ENCODE measurements around the gene GARNL3. TPM values are rescaled to one million over a fixed set of nuclear protein-coding genes. Genes with fewer than 3 reads are reported as not detected.

The GARNL3 gene
- total RNA-seq, 1 donor from 2014 or later: 162 TPM

GRCh38 chr9:127344368-127345000 is 79.9 kb downstream of the GARNL3 start:
- DNase-seq (ENCODE audit: low spot score in 2 of 2): no peak
- Histone ChIP-seq H3K36me3 (peaks cover 22 to 46% of the 10 kb centered on the region in 2 donors), H3K27me3 (no peaks in the 10 kb centered on the region), H3K4me3 (no peak overlapping the region), H3K9me3 (no peaks in the 10 kb centered on the region), H3K27ac (peak overlapping the region in 1 of 2 donors; percentile 34), H3K4me1 (no peaks in the 10 kb centered on the region)
- TF ChIP-seq CTCF (IDR thresholded peaks at IDR 0.05): no peak
- intact Hi-C loops (cut with DNase I): no loop called here

- Histone ChIP-seq H3K27ac (no peak overlapping the region), H3K36me3 (peaks cover 15 to 37% of the 10 kb centered on the region in 2 donors), H3K4me1 (no peaks in the 10 kb centered on the region), H3K9me3 (no peaks in the 10 kb centered on the region), H3K27me3 (no peaks in the 10 kb centered on the region), H3K4me3 (no peak overlapping the region)
- TF ChIP-seq CTCF (IDR thresholded peaks at IDR 0.05): no peak
- no peak for DNase-seq (ENCODE audit: low spot score in 2 of 2)
- intact Hi-C loops (cut with DNase I): no loop called here
Measured at GRCh38 chr9:127345566-127345965, 81.0 kb downstream of the GARNL3 start.

GRCh38 chr9:127346584-127346983 is 82.0 kb downstream of the GARNL3 start:
- TF ChIP-seq CTCF (IDR thresholded peaks at IDR 0.05): no peak
- no peak for DNase-seq (ENCODE audit: low spot score in 2 of 2)
- H3K4me1 ChIP-seq: no peaks in the 10 kb centered on the region
- intact Hi-C loops (cut with DNase I): loop anchor here (2.0 kb wide), 1 partner anchor 22 kb away; no protein-coding TSS in a partner anchor
- no peak overlapping the region for H3K4me3 ChIP-seq
- H3K9me3 ChIP-seq: no peaks in the 10 kb centered on the region
- no peaks in the 10 kb centered on the region for H3K27me3 ChIP-seq
- peaks cover 10 to 29% of the 10 kb centered on the region in 2 donors for H3K36me3 ChIP-seq
- no peak overlapping the region for H3K27ac ChIP-seq

GRCh38 chr9:127347831-127348776 is 83.5 kb downstream of the GARNL3 start:
- H3K36me3 ChIP-seq: peaks cover 6 to 18% of the 10 kb centered on the region in 2 donors
- H3K27ac ChIP-seq: no peak overlapping the region
- intact Hi-C loops (cut with DNase I): loop anchor here (1.0 to 2.0 kb wide), 2 partner anchors 23 to 134 kb away; no protein-coding TSS in a partner anchor
- no peak overlapping the region for H3K4me3 ChIP-seq
- H3K4me1 ChIP-seq: no peaks in the 10 kb centered on the region
- TF ChIP-seq CTCF (IDR thresholded peaks at IDR 0.05): peak; percentile 23 to 58 (median 54)
- H3K27me3 ChIP-seq: no peaks in the 10 kb centered on the region
- no peak for DNase-seq (ENCODE audit: low spot score in 2 of 2)
- no peaks in the 10 kb centered on the region for H3K9me3 ChIP-seq

GRCh38 chr9:127349483-127350113 is 85.0 kb downstream of the GARNL3 start:
- intact Hi-C loops (cut with DNase I): no loop called here
- Histone ChIP-seq H3K9me3 (no peaks in the 10 kb centered on the region), H3K27me3 (no peaks in the 10 kb centered on the region), H3K36me3 (peaks cover 4 to 7% of the 10 kb centered on the region in 2 donors), H3K27ac (no peak overlapping the region), H3K4me1 (no peaks in the 10 kb centered on the region), H3K4me3 (no peak overlapping the region)
- DNase-seq (ENCODE audit: low spot score in 2 of 2): no peak
- TF ChIP-seq CTCF (IDR thresholded peaks at IDR 0.05): no peak
